ENCODE data around the gene NRTN.

DNA sequence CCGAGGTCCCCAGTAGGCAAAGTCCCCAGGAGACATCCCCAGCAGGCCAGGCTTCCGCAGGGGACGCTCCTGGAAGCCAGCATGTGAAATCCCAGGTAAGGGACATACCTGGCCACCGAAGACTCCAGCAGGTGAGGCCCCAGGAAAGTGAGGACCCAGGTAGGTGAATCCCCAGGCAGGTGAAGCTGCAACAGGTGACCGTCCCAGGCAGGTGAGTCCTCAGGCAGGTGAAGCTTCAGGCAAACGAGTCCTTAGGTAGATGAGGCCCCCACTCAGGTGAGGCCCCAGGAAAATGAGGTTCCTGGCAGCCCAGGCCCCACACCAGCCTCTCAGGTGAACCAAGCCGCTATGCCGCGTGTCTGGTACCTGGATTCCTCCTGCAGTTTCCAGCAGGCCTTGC lies 26.3 kb downstream of the NRTN start:
- no peak for TF ChIP-seq POLR2A (IDR thresholded peaks at IDR 0.05)
- no peak for TF ChIP-seq CTCF (IDR thresholded peaks at IDR 0.05)

Data from esophagus squamous epithelium (tissue), 4 donors.